Sigmoid colon (tissue), 4 donors: ENCODE measurements around the gene DCHS1.

Source experiments
- POLR2AphosphoS5 ChIP-seq, 4 donors: sonication (generic); formaldehyde crosslinking; IDR thresholded peaks; one replicate each; pipeline ENCODE4 v1.6.1; 2017; ENCODE audit warnings: antibody characterized with exemption in 4 of 4
- TF ChIP-seq, protein P1 (sequence below), 4 experiments: fragments of 450-650 bp in 3 of 4; fragments of 200-600 bp in 1 of 4; IDR thresholded peaks; one replicate each; pipeline ENCODE4 v1.5.1; 2016 to 2019; ENCODE audit warnings: antibody characterized with exemption in 4 of 4, mild to moderate bottlenecking in 3 of 4, moderate library complexity in 2 of 4

DNA sequence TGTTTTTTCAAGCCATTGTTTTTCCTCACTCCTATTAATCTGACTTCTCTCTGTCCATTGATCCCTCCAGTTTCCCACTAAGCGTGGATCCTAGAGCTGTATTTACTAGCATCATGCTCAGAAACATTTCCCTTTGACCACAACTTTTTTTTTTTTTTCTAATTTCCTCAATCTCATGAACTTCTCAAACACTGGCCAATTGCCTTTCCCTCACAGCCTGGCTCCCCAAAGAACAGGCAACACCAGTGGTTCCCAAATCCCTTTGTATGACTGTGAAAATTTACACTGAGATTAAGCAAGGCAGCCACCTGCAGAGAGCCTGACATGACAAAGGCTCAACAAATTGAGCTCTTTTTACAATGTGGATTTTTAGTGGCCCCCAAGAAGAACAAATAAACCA lies 35.0 kb downstream of the DCHS1 start:
- TF ChIP-seq POLR2AphosphoS5 (IDR thresholded peaks at IDR 0.05) = no peak
- TF ChIP-seq, protein P1, sequence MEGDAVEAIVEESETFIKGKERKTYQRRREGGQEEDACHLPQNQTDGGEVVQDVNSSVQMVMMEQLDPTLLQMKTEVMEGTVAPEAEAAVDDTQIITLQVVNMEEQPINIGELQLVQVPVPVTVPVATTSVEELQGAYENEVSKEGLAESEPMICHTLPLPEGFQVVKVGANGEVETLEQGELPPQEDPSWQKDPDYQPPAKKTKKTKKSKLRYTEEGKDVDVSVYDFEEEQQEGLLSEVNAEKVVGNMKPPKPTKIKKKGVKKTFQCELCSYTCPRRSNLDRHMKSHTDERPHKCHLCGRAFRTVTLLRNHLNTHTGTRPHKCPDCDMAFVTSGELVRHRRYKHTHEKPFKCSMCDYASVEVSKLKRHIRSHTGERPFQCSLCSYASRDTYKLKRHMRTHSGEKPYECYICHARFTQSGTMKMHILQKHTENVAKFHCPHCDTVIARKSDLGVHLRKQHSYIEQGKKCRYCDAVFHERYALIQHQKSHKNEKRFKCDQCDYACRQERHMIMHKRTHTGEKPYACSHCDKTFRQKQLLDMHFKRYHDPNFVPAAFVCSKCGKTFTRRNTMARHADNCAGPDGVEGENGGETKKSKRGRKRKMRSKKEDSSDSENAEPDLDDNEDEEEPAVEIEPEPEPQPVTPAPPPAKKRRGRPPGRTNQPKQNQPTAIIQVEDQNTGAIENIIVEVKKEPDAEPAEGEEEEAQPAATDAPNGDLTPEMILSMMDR (IDR thresholded peaks at IDR 0.05) = no peak
